Peyer's patch (tissue), 4 donors: ENCODE measurements around the gene WWP2.

Source experiments
- POLR2A ChIP-seq, 2 donors: fragments of 450-650 bp; IDR thresholded peaks; one replicate each; pipeline ENCODE4 v1.5.1; 2017; ENCODE audit warnings: antibody characterized with exemption in 2 of 2, mild to moderate bottlenecking in 2 of 2, moderate library complexity in 2 of 2
- TF ChIP-seq, protein P1 (sequence below), 6 experiments: fragments of 450-650 bp in 4 of 6; fragments of 200-600 bp in 2 of 6; sonication (generic) in 1 of 6; IDR thresholded peaks; one replicate each; pipeline ENCODE4 v1.5.1; 2017 to 2019; ENCODE audit warnings: antibody characterized with exemption in 6 of 6, mild to moderate bottlenecking in 3 of 6, moderate library complexity in 1 of 6

DNA sequence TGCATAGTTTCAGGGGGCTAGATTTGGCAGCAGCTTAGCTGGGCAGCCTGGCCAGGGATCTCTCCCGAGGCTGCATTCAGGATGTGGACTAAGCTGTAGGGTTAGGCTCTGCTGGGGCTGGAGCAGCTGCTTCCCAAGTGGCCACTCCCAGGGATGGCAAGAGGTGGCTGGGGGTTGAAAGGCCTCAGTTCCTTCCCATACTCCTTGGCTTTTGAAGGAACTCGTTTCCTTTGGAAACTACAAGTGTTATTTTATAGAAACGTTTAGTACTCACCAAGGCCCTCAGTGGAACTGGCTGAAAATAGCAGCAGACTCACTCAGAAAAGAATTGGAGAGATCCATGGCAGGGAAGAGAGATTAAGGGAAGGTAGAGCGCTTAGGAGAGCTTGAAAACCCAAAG lies 76.4 kb downstream of the WWP2 start:
- TF ChIP-seq, protein P1, sequence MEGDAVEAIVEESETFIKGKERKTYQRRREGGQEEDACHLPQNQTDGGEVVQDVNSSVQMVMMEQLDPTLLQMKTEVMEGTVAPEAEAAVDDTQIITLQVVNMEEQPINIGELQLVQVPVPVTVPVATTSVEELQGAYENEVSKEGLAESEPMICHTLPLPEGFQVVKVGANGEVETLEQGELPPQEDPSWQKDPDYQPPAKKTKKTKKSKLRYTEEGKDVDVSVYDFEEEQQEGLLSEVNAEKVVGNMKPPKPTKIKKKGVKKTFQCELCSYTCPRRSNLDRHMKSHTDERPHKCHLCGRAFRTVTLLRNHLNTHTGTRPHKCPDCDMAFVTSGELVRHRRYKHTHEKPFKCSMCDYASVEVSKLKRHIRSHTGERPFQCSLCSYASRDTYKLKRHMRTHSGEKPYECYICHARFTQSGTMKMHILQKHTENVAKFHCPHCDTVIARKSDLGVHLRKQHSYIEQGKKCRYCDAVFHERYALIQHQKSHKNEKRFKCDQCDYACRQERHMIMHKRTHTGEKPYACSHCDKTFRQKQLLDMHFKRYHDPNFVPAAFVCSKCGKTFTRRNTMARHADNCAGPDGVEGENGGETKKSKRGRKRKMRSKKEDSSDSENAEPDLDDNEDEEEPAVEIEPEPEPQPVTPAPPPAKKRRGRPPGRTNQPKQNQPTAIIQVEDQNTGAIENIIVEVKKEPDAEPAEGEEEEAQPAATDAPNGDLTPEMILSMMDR (IDR thresholded peaks at IDR 0.05), result no peak
- no peak for TF ChIP-seq POLR2A (IDR thresholded peaks at IDR 0.05)
